ENCODE measurements around the gene SUGP2.

GRCh38 chr19:18975011-18975410 lies 58.3 kb downstream of the SUGP2 start:
- TF ChIP-seq CTCF (IDR thresholded peaks at IDR 0.05) (no peak), POLR2A (IDR thresholded peaks at IDR 0.05) (no peak)

All from right lobe of liver (tissue), 4 donors.